Measurements from ENCODE around the gene OOSP2.
"Not testable (repeated sequence)": the region's sequence is repeated elsewhere in the genome, so short reads cannot be mapped to it uniquely, and the experiment has no call there.

The OOSP2 gene

GRCh38 chr11:60040109-60040508 is at the start of gene OOSP2:
Gene OOSP2 (plus strand): TSS chr11:60040409. CDS start chr11:60040460, 51 bp downstream.
- no peak for DNase-seq (ENCODE audit: low read depth in 2 of 2)

GRCh38 chr11:59990421-59990820 is 49.8 kb upstream of the OOSP2 start:
- DNase-seq (ENCODE audit: low read depth in 2 of 2) = no peak

GRCh38 chr11:59992425-59992824 is 47.8 kb upstream of the OOSP2 start:
- DNase-seq (ENCODE audit: low read depth in 2 of 2) = no peak

GRCh38 chr11:59997800-59998199 is 42.4 kb upstream of the OOSP2 start:
- no peak for DNase-seq (ENCODE audit: low read depth in 2 of 2)

- DNase-seq (ENCODE audit: low read depth in 2 of 2) = no peak
Observed at GRCh38 chr11:59999691-60000090, 40.5 kb upstream of the OOSP2 start.

- no peak for DNase-seq (ENCODE audit: low read depth in 2 of 2)
Observed at GRCh38 chr11:60003729-60004128, 36.5 kb upstream of the OOSP2 start.

GRCh38 chr11:60005360-60005759 is 34.8 kb upstream of the OOSP2 start:
- DNase-seq (ENCODE audit: low read depth in 2 of 2) = no peak

GRCh38 chr11:60016881-60017280 is 23.3 kb upstream of the OOSP2 start, which contains the start of gene OOSP4B:
Gene OOSP4B (plus strand): TSS chr11:60017181.
- no peak for DNase-seq (ENCODE audit: low read depth in 2 of 2)

GRCh38 chr11:60018058-60018457 is 22.2 kb upstream of the OOSP2 start:
- DNase-seq (ENCODE audit: low read depth in 2 of 2) = no peak

GRCh38 chr11:60020376-60020775 is 19.8 kb upstream of the OOSP2 start:
- DNase-seq (ENCODE audit: low read depth in 2 of 2) = not testable (repeated sequence)

GRCh38 chr11:60029015-60029632 is 11.1 kb upstream of the OOSP2 start:
- DNase-seq (ENCODE audit: low read depth in 2 of 2) = no peak

GRCh38 chr11:60050422-60050821 is 10.2 kb downstream of the OOSP2 start:
- not testable (repeated sequence) for DNase-seq (ENCODE audit: low read depth in 2 of 2)

GRCh38 chr11:60050839-60051238 is 10.6 kb downstream of the OOSP2 start:
- not testable (repeated sequence) for DNase-seq (ENCODE audit: low read depth in 2 of 2)

- no peak for DNase-seq (ENCODE audit: low read depth in 2 of 2)
Observed at GRCh38 chr11:60056349-60056969, 16.2 kb downstream of the OOSP2 start, which contains the start of gene MS4A3. Gene MS4A3 (plus strand): TSS chr11:60056665. CDS start chr11:60061161, 4,496 bp downstream.

GRCh38 chr11:60059052-60059451 is 18.8 kb downstream of the OOSP2 start:
- no peak for DNase-seq (ENCODE audit: low read depth in 2 of 2)

GRCh38 chr11:60059521-60060240 is 19.5 kb downstream of the OOSP2 start:
- no peak for DNase-seq (ENCODE audit: low read depth in 2 of 2)

GRCh38 chr11:60064111-60064510 is 23.9 kb downstream of the OOSP2 start:
- DNase-seq (ENCODE audit: low read depth in 2 of 2) = no peak

GRCh38 chr11:60065801-60066200 is 25.6 kb downstream of the OOSP2 start:
- DNase-seq (ENCODE audit: low read depth in 2 of 2) = no peak

- DNase-seq (ENCODE audit: low read depth in 2 of 2) = no peak
Observed at GRCh38 chr11:60069450-60069849, 29.2 kb downstream of the OOSP2 start.

GRCh38 chr11:60071644-60072043 is 31.4 kb downstream of the OOSP2 start:
- not testable (repeated sequence) for DNase-seq (ENCODE audit: low read depth in 2 of 2)

- no peak for DNase-seq (ENCODE audit: low read depth in 2 of 2)
Observed at GRCh38 chr11:60077216-60077817, 37.1 kb downstream of the OOSP2 start.

- DNase-seq (ENCODE audit: low read depth in 2 of 2) = no peak
Observed at GRCh38 chr11:60077981-60078380, 37.8 kb downstream of the OOSP2 start.
